Psoas muscle (tissue), 8 donors: ENCODE results near the gene RRP1. TPM values are rescaled to one million over a fixed set of nuclear protein-coding genes. Genes with fewer than 3 reads are reported as not detected.

ENCODE experiments used
- ATAC-seq, 4 donors: fragments of 200-7000 bp; cut with Tn5 transposase; one replicate each; pipeline ENCODE4 v1.9.1; 2020; ENCODE audit warnings: moderate library complexity in 3 of 4, mild to moderate bottlenecking in 2 of 4
- DNase-seq, 2 donors: peaks; one replicate each; pipeline ENCODE4 v3.0.0-alpha.2; 2020
- H3K27ac ChIP-seq: fragments of 200-600 bp; one replicate; pipeline ENCODE4 v1.8.0; 2022
- H3K27me3 ChIP-seq, 3 donors: fragments of 200-600 bp in 1 of 3; one replicate each; pipeline versions ENCODE4 v1.6.1 to v1.8.0; 2013 to 2022; ENCODE audit warnings: low read length in 2 of 3, mild to moderate bottlenecking in 2 of 3, moderate library complexity in 1 of 3; ENCODE audit not compliant: insufficient read depth in 3 of 3
- H3K36me3 ChIP-seq, 2 donors: fragments of 200-600 bp in 1 of 2; one replicate each; pipeline versions ENCODE4 v1.6.1 to v1.8.0; 2013 to 2022; ENCODE audit warnings: low read depth in 1 of 2, mild to moderate bottlenecking in 1 of 2, moderate library complexity in 1 of 2; ENCODE audit not compliant: insufficient read depth in 1 of 2
- H3K4me1 ChIP-seq: fragments of 200-600 bp; one replicate; pipeline ENCODE4 v1.8.0; 2022
- H3K4me3 ChIP-seq: fragments of 200-600 bp; one replicate; pipeline ENCODE4 v1.8.0; 2022; ENCODE audit warnings: mild to moderate bottlenecking
- H3K9me3 ChIP-seq: fragments of 200-600 bp; one replicate; pipeline ENCODE4 v1.8.0; 2022
- WGBS, 3 donors: extraction: QIAGEN DNeasy Blood & Tissue Kit; methylation state at CpG; one replicate each; pipeline versions ENCODE4 v1.1.6 to v1.1.7; 2013; 5-methylcytosine and 5-hydroxymethylcytosine counted together
- intact Hi-C, 2 donors: fragments of 100-400 bp; cut with DNase I; formaldehyde crosslinking; loops; one replicate each; pipeline versions ENCODE4 v1.11.0 to v1.14.2; 2022
- polyA plus RNA-seq, 3 donors: library from polyadenylated mRNA; stranded (reverse); fragments of 200-250 nt; gene quantifications; one replicate each; pipeline ENCODE4 v1.2.3, GENCODE V29; 2013
- total RNA-seq, 4 donors: library from RNA; stranded (reverse); fragmentation: NEBNext Ultra II Directional in 2 of 4; extraction: Animal tissue kit (Norgen Biotek cat#: 25700) in 2 of 4; gene quantifications; one replicate each; pipeline versions ENCODE4 v1.2.1 to v1.2.4, GENCODE V29; 2021 to 2023
- TF ChIP-seq, protein P1 (sequence below): fragments of 200-600 bp; IDR thresholded peaks from one replicate; pipeline ENCODE4 v1.8.0; 2022; ENCODE audit warnings: antibody characterized with exemption
- donor health status: healthy with polysubstance abuse.
- donor health status: DM: no; HTN: no; CAD: no; lungs with moderate emphysema.
- donor health status: Bipolar disorder and iron deficiency.
- donor health status: healthy.
- donor health status: DM: yes; HTN: yes; CAD: no.
- donor health status: DM: no; HTN: no; CAD: no.
- donor health status: DM: no; HTN: no; CAD: no.
- donor health status: DM: yes; HTN: yes; CAD: no.

Gene RRP1
- total and polyA plus RNA-seq, 7 donors: 9.5 to 29.7 (median 18.9) TPM

DNA sequence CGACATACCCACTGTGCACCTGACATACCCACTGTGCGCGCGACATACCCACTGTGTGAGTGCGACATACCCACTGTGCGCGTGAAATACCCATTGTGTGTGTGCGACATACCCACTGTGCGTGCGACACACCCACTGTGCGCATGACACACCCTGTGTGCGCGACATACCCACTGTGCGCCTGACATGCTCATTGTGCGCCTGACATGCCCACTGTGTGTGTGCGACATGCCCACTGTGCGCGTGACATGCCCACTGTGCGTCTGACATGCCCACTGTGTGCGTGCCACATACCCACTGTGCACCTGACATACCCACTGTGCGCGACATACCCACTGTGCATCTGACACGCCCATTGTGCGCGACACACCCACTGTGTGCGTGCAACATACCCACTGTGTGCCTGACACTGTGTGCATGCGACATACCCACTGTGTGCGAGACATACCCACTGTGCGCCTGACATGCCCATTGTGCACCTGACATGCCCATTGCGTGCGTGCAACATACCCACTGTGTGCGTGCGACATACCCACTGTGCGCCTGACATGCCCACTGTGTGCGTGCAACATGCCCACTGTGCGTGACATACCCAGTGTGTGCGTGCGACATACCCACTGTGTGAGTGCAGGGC lies 2.5 kb upstream of the RRP1 start:
- intact Hi-C loops: no loop called here
- ATAC-seq (no peak), DNase-seq (no peak)
- TF ChIP-seq, protein P1, sequence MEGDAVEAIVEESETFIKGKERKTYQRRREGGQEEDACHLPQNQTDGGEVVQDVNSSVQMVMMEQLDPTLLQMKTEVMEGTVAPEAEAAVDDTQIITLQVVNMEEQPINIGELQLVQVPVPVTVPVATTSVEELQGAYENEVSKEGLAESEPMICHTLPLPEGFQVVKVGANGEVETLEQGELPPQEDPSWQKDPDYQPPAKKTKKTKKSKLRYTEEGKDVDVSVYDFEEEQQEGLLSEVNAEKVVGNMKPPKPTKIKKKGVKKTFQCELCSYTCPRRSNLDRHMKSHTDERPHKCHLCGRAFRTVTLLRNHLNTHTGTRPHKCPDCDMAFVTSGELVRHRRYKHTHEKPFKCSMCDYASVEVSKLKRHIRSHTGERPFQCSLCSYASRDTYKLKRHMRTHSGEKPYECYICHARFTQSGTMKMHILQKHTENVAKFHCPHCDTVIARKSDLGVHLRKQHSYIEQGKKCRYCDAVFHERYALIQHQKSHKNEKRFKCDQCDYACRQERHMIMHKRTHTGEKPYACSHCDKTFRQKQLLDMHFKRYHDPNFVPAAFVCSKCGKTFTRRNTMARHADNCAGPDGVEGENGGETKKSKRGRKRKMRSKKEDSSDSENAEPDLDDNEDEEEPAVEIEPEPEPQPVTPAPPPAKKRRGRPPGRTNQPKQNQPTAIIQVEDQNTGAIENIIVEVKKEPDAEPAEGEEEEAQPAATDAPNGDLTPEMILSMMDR: no peak
- H3K27ac ChIP-seq: no peak overlapping the region
- no peaks in the 10 kb centered on the region for H3K27me3 ChIP-seq
- H3K4me1 ChIP-seq: peaks cover 11% of the 10 kb centered on the region
- no peaks in the 10 kb centered on the region for H3K9me3 ChIP-seq
- peaks cover 0 to 14% of the 10 kb centered on the region in 2 donors for H3K36me3 ChIP-seq
- H3K4me3 ChIP-seq: no peak overlapping the region
- 90 to 95% (median 93%) methylated on average over 38 of the region's 38 CpGs for WGBS, 3 donors

DNA sequence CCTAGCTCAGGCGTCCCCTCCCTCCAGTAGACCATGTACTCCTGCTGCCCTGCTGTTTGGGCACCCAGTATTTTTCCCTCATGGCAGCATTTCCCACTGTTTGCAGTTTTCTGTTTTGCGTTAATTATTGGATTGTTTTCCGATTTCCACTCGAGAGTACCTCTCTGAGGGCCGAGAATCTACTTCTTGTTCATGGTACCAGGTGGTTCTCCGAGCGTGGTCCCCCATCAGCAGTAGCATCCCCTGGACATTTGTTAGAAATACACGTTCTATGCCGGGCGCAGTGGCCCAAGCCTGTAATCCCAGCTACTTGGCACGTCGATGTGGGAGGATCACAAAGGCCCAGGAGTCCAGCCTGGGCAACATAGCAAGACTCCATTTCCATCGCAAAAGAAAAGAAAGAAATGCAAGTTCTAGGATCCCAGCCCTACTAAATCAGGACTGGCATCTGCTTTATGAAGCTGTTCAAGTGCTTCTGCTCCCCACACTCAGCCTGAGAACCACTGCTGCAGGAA lies 690 bp downstream of the RRP1 start:
- 6 to 9% (median 7%) methylated on average over 13 of the region's 13 CpGs for WGBS, 3 donors
- no peak for ATAC-seq
- peak overlapping the region; percentile 87 for H3K27ac ChIP-seq
- H3K27me3 ChIP-seq: no peaks in the 10 kb centered on the region
- peak overlapping the region; percentile 89 for H3K4me3 ChIP-seq
- no peak for DNase-seq
- peaks cover 11% of the 10 kb centered on the region for H3K4me1 ChIP-seq
- TF ChIP-seq, protein P1: no peak
- no peaks in the 10 kb centered on the region for H3K9me3 ChIP-seq
- peaks cover 0 to 45% of the 10 kb centered on the region in 2 donors for H3K36me3 ChIP-seq
- intact Hi-C loops: no loop called here

DNA sequence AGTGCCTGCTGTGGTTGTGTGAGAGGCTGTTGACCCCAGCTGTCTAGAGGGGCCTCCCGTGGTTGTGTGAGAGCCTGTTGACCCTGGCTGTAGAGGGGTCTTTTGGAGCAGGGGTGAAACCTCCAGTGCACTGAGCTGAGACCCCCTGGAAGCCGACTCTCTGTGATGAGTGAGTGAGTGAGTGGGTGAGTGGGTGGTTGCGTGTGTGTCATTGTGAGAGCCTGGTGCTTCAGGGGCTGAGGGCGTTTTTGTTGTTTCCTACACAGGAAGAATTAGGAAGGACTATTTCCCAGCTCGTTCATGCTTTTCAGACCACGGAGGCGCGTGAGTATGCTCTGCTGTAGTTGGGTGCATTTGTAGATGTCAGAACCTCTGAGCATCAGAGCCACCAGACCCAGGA lies 3.0 kb downstream of the RRP1 start:
- WGBS, 3 donors: 91 to 94% (median 91%) methylated on average over 8 of the region's 8 CpGs
- H3K27me3 ChIP-seq: no peaks in the 10 kb centered on the region
- no peak for ATAC-seq
- peaks cover 11% of the 10 kb centered on the region for H3K4me1 ChIP-seq
- no peaks in the 10 kb centered on the region for H3K9me3 ChIP-seq
- TF ChIP-seq, protein P1: no peak
- intact Hi-C loops: no loop called here
- DNase-seq: no peak
- H3K36me3 ChIP-seq: peaks cover under 1 to 69% of the 10 kb centered on the region in 2 donors
- H3K4me3 ChIP-seq: no peak overlapping the region
- no peak overlapping the region for H3K27ac ChIP-seq

GRCh38 chr21:43793243-43793642 lies 3.9 kb downstream of the RRP1 start:
- H3K4me1 ChIP-seq: peaks cover 11% of the 10 kb centered on the region
- no peaks in the 10 kb centered on the region for H3K27me3 ChIP-seq
- no peaks in the 10 kb centered on the region for H3K9me3 ChIP-seq
- TF ChIP-seq, protein P1: no peak
- no peak overlapping the region for H3K4me3 ChIP-seq
- ATAC-seq (no peak), DNase-seq (no peak)
- H3K27ac ChIP-seq: no peak overlapping the region
- intact Hi-C loops: no loop called here
- WGBS, 3 donors: 92 to 96% (median 93%) methylated on average over 16 of the region's 16 CpGs
- H3K36me3 ChIP-seq: peaks cover 5 to 77% of the 10 kb centered on the region in 2 donors

- Histone ChIP-seq H3K36me3 (peaks cover 10 to 88% of the 10 kb centered on the region in 2 donors), H3K4me1 (peaks cover 11% of the 10 kb centered on the region), H3K27me3 (no peaks in the 10 kb centered on the region), H3K9me3 (no peaks in the 10 kb centered on the region), H3K27ac (no peak overlapping the region), H3K4me3 (no peak overlapping the region)
- DNase-seq (no peak), ATAC-seq (no peak)
- TF ChIP-seq, protein P1: no peak
- WGBS, 3 donors: 85 to 93% (median 86%) methylated on average over 12 of the region's 12 CpGs
- intact Hi-C loops: no loop called here
Measured at GRCh38 chr21:43794311-43794710, 4.9 kb downstream of the RRP1 start.
